Measurements from ENCODE around the gene CACNA2D4. TPM values are rescaled to one million over a fixed set of nuclear protein-coding genes. Genes with fewer than 3 reads are reported as not detected.
A peak's percentile ranks its signal among the peaks of the same experiment; 100 is the strongest.

The CACNA2D4 gene
- total RNA-seq, 1 donor from 2014 or later = 0.45 TPM

GRCh38 chr12:1851151-1851701, 67.2 kb downstream of the CACNA2D4 start:
- no peak for DNase-seq (ENCODE audit: low spot score in 2 of 2, unreplicated experiment in 2 of 2)
- Mint-ChIP-seq H3K9me3 (no peaks in the 10 kb centered on the region), H3K36me3 (no peaks in the 10 kb centered on the region), H3K4me3 (no peak overlapping the region), H3K4me1 (peaks cover 4% of the 10 kb centered on the region), H3K27ac (no peak overlapping the region), H3K27me3 (ENCODE audit: low read depth) (peaks cover 19% of the 10 kb centered on the region)
- TF ChIP-seq CTCF (IDR thresholded peaks at IDR 0.05; ENCODE audit: unreplicated experiment) = no peak

- Mint-ChIP-seq H3K4me3 (no peak overlapping the region), H3K4me1 (peaks cover 6% of the 10 kb centered on the region), H3K36me3 (no peaks in the 10 kb centered on the region), H3K9me3 (no peaks in the 10 kb centered on the region), H3K27me3 (ENCODE audit: low read depth) (peaks cover 34% of the 10 kb centered on the region), H3K27ac (no peak overlapping the region)
- no peak for DNase-seq (ENCODE audit: low spot score in 2 of 2, unreplicated experiment in 2 of 2)
- TF ChIP-seq CTCF (IDR thresholded peaks at IDR 0.05; ENCODE audit: unreplicated experiment) = no peak
Observed at GRCh38 chr12:1848745-1849144, 69.7 kb downstream of the CACNA2D4 start.

- H3K27me3 Mint-ChIP-seq (ENCODE audit: low read depth) = peaks cover 39% of the 10 kb centered on the region
- TF ChIP-seq CTCF (IDR thresholded peaks at IDR 0.05; ENCODE audit: unreplicated experiment) = no peak
- H3K27ac Mint-ChIP-seq = no peak overlapping the region
- no peak overlapping the region for H3K4me3 Mint-ChIP-seq
- H3K4me1 Mint-ChIP-seq = peaks cover 6% of the 10 kb centered on the region
- DNase-seq (ENCODE audit: low spot score in 2 of 2, unreplicated experiment in 2 of 2) = no peak
- H3K36me3 Mint-ChIP-seq = no peaks in the 10 kb centered on the region
- H3K9me3 Mint-ChIP-seq = no peaks in the 10 kb centered on the region
Observed at GRCh38 chr12:1848146-1848545, 70.3 kb downstream of the CACNA2D4 start.

DNA sequence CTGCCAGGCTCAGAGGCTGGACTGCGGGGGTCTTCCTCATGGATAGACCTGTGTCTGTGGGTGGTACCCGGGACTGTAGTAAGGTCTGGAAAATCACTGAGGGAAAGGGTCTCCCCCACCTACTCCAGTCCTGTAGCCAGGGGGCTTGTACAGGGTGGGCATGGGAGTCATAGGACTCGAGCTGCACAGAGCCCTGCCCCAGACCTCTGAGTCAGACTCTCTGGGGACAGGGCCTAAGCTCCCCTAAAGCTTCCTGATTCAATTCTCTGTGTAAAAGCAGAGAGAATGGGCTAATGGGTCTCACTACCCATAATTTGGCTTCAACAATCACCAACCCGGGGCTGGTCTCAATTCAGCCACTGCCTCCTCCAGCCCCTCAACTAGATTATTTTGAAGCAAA, 71.0 kb downstream of the CACNA2D4 start:
- H3K27me3 Mint-ChIP-seq (ENCODE audit: low read depth) = peaks cover 43% of the 10 kb centered on the region
- no peak for DNase-seq (ENCODE audit: low spot score in 2 of 2, unreplicated experiment in 2 of 2)
- no peak overlapping the region for H3K4me3 Mint-ChIP-seq
- H3K27ac Mint-ChIP-seq = no peak overlapping the region
- TF ChIP-seq CTCF (IDR thresholded peaks at IDR 0.05; ENCODE audit: unreplicated experiment) = no peak
- H3K9me3 Mint-ChIP-seq = no peaks in the 10 kb centered on the region
- no peaks in the 10 kb centered on the region for H3K36me3 Mint-ChIP-seq
- H3K4me1 Mint-ChIP-seq = peaks cover 6% of the 10 kb centered on the region

- peak in 1 of 2 experiments; percentile 20 for DNase-seq (ENCODE audit: low spot score in 2 of 2, unreplicated experiment in 2 of 2)
Observed at GRCh38 chr12:1846421-1847405, 71.7 kb downstream of the CACNA2D4 start.

More at GRCh38 chr12:1846421-1847405, 71.7 kb downstream of the CACNA2D4 start:
- TF ChIP-seq CTCF (IDR thresholded peaks at IDR 0.05; ENCODE audit: unreplicated experiment) = no peak
- Mint-ChIP-seq H3K4me3 (no peak overlapping the region), H3K9me3 (no peaks in the 10 kb centered on the region), H3K27ac (no peak overlapping the region), H3K27me3 (ENCODE audit: low read depth) (peaks cover 47% of the 10 kb centered on the region), H3K4me1 (peaks cover 6% of the 10 kb centered on the region), H3K36me3 (no peaks in the 10 kb centered on the region)
